Testis (tissue), 2 donors: ENCODE measurements around the gene CYP2F1.

Experiments used
- CTCF ChIP-seq, 3 experiments: fragments of 450-650 bp in 2 of 3; fragments of 200-600 bp in 1 of 3; sonication (generic) in 1 of 3; IDR thresholded peaks; one replicate each; pipeline ENCODE4 v1.5.1; 2016 to 2019; ENCODE audit warnings: antibody characterized with exemption in 3 of 3, mild to moderate bottlenecking in 2 of 3, moderate library complexity in 1 of 3
- POLR2A ChIP-seq: fragments of 450-650 bp; IDR thresholded peaks from one replicate; pipeline ENCODE4 v1.6.1; 2017; ENCODE audit warnings: antibody characterized with exemption, mild to moderate bottlenecking, moderate library complexity

DNA sequence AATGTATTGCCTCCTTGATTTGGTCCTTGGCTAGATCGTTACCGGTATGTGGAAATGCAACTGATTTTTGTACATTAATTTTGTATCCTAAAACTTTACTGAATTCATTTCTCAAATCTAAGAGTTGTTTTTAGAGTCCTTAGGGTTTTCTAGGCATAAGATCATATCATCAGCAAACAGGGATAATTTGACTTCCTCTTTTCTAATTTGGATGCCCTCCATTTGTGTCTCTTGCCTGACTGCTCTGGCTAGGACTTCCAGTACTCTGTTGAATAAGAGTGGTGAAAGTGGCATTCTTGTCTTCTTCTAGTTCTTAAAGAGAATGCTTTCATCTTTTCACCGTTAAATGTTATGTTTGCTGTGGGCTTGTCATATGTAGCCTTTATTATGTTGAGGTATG is 37.9 kb upstream of the CYP2F1 start:
- TF ChIP-seq CTCF (IDR thresholded peaks at IDR 0.05) (no peak), POLR2A (no peak)
